Measurements from ENCODE around the gene AK3. TPM values are rescaled to one million over a fixed set of nuclear protein-coding genes. Genes with fewer than 3 reads are reported as not detected.
A peak's percentile ranks its signal among the peaks of the same experiment; 100 is the strongest.

Gene AK3
- total RNA-seq, 1 donor from 2014 or later, result 108 TPM

DNA sequence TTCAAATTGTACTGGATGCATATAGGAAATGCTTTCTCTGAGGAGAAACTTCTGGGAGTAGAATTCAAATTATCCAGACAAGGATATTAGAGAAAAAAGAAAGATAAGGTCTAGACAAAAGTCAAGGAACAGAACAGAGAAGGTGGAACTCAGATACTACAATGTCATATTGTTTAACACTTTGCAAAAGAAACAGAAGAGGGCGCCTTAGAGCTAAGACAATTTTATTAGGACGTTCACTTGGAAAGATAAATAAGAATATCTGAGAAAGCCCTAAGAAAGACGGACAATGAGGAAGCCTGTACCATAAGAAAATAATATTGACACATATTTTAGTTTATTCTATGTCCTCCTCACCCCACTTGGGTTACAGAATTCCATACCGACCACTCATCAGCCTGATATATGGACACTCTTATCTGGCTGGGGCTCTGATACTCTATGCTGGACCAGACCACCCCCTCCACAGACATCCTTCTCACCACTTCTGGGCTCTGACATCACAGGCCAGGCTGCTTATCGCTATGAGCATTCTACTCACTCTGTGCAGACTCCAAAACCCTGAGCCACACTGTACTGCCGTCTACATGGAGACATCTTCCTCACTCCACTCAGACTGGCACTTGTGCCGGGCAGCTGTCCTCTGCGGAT, 9.1 kb upstream of the AK3 start:
- DNase-seq (ENCODE audit: low spot score) (no peak), ATAC-seq (peak; percentile 62)

DNA sequence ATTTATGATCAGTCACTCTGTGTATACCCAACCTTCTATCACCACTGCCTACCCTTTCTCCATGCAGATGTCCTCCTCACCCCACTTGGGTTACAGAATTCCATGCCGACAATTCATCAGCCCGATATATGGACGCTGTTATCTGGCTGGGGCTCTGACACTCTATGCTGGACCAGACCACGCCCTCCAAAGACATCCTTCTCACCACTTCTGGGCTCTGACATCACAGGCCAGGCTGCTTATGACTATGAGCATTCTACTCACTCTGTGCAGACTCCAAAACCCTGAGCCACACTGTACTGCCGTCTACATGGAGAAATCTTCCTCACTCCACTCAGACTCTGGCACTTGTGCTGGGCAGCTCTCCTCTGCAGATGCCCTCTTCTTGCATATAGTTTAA, 7.6 kb upstream of the AK3 start:
- no peak for ATAC-seq
- DNase-seq (ENCODE audit: low spot score), result no peak

- no peak for DNase-seq (ENCODE audit: low spot score)
- no peak for ATAC-seq
These were observed 5.5 kb upstream of the AK3 start for GRCh38 chr9:4746278-4747030.

DNA sequence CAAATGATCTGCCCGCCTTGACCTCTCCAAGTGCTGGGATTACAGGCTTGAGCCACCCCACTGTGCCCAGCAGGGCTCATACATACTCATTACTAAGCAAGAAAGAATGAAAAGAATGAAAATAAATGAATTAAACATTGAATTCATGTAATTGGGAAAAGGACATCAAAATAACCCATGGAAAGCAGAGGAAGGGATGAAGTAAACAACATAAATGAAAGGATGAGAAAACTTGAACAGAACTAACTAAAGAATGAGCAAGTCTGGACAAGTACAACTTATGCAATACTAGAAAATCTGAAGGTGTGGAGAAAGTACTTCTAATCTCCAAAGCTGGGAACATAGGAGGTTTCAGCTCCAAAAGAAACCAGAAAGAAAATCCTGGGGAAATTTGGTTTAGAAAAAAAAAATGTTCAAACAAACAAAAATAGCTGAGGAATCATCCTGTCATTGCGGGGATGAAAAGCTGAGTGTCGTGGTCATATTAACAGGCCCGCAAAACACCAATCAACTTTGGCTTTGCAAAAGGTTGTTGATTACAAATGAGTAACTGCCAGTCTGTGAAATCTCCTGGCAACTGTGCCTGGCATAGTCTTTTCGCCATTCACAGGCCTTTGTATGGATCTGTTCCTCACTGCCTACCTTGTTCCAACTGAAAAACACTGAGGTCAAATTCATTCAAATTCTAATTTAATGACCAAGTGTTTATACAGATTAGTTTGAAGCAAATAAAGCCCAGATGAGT, 2.3 kb upstream of the AK3 start:
- ATAC-seq, result no peak

DNA sequence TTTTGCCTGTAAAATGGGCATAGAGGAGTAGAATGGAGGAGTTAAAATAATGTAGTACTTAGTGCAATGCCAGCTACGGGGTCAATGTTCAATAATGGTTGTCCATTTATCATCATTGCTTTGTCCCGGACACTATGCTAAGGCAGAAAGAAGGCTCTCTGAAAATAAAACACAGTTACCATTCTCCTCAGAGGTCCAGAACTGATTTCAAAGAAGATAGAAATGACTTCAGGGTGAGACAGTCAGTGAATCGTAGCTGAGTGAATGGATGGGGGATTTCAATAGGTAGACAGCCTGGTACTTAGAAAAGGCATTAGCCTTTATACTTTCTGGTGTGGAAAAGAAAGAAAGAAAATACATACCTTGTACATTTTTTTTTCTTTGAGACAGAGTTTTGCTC, 1.2 kb upstream of the AK3 start:
- DNase-seq (ENCODE audit: low spot score), result no peak
- no peak for ATAC-seq

More for the DNA sequence above, 2.3 kb upstream of the AK3 start:
- DNase-seq (ENCODE audit: low spot score), result no peak

DNA sequence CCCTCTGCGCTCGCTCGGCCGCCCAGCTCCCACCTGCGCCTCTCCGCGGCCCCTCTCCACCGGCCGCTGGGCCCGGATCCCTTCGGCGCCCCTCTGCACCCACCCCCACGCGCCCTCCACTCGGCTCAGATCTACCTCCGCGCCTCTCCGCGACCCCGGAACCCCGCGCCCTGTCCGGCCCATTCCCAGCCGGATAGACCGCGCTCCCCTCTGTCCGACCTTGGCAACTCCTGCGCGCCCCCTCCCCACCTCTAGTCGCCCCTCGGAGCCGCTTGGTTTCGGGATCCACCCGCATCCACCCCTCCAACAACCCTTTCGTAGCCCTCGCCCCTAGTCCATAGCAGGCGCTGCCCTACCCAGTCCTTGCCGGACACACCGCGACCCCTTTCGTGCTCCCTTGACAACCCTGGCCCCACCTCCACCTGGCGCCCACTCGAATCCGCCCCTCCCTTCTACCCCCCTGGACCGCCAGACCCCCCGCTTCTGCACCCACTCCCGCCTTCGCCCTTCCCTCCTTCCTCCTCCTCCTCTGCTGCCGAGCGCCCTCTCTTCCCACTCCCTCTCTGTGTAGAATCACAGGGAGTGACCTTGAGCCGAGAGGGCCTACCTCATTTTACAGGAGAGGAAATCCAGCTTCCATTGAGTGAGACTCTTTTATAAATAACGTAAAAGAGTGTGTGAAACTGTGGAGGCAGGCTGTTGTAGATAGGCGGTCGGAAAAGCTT, 525 bp upstream of the AK3 start:
- peak; percentile 44 for ATAC-seq
- peak; percentile 54 for DNase-seq (ENCODE audit: low spot score)

DNA sequence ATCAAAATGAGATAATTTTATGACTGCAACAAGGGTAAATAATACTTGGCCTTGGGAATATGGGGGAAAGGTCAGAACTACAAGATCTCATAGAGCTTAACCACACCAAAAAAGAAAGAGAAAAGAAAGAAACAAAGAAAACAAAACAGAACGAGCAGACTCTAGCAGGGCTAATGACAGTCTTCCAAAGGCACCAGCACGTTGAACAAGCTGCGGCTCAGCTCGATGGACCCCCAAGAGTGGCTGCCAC, 689 bp downstream of the AK3 start:
- DNase-seq (ENCODE audit: low spot score), result no peak
- ATAC-seq, result peak; percentile 6

DNA sequence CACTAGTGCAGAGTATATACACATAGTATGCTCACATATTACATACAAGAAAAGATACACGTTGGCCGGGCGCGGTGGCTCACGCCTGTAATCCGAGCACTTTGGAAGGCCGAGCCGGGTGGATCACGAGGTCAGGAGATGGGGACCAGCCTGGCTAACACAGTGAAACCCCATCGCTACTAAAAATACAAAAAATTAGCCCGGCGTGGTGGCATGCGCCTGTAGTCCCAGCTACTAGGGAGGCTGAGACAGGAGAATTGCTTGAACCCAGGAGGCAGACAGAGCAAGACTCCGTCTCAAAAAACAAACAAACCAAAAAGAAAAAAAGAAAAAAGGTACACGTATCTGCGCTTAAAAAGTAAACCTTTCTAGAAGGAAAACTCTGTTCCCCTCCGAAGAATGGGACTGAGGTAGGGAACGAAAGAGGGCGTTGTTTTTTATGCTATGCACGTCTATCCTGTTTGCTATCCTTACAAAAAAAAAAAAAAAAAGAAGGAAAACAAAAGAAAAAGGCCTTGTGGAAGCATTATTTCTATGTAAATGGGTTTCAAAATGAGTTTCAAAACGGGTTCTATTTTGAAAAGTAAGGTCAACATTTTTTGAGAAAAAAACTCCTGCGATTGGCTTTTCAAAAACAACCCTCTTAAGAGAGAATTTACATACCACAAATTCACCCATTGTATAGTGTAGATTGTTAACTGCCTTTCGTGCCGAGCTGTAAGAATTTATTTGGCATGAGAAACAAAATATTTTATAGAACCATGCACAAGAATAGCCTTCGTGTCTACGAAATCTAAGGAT, 1.2 kb downstream of the AK3 start:
- ATAC-seq (no peak), DNase-seq (ENCODE audit: low spot score) (peak; percentile 62)

- DNase-seq (ENCODE audit: low spot score) (peak; percentile 67), ATAC-seq (peak; percentile 32)
These were observed 2.0 kb downstream of the AK3 start for GRCh38 chr9:4738866-4739586.

- no peak for DNase-seq (ENCODE audit: low spot score)
- no peak for ATAC-seq
These were observed 6.9 kb downstream of the AK3 start for GRCh38 chr9:4734150-4734549.

- DNase-seq (ENCODE audit: low spot score) (no peak), ATAC-seq (no peak)
These were observed 8.1 kb downstream of the AK3 start for GRCh38 chr9:4732890-4733289.

GRCh38 chr9:4727593-4727992, 13.4 kb downstream of the AK3 start:
- no peak for ATAC-seq
- no peak for DNase-seq (ENCODE audit: low spot score)

GRCh38 chr9:4725706-4726442, 15.1 kb downstream of the AK3 start:
- ATAC-seq (no peak), DNase-seq (ENCODE audit: low spot score) (no peak)

- DNase-seq (ENCODE audit: low spot score), result no peak
- peak; percentile 18 for ATAC-seq
These were observed 19.3 kb downstream of the AK3 start for GRCh38 chr9:4721736-4722135.

DNA sequence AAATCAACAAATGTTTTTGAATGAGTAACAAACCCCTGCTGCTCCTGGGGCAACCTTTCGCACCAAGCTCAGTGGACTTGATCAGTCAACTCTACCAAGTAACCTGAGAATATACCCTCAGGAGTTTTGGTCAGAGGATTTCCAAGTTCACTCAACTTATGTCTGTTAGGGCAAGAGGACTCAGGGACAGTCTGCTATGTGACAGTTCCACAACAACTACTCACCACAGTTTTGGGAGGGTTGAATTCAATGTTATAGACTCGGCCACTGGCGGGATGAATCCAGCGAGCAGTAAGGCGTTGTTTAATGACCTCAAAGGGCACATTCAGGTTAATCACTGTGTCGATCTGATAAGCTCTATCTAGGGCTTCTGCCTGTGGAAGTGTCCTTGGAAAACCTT, 22.1 kb downstream of the AK3 start:
- no peak for DNase-seq (ENCODE audit: low spot score)
- no peak for ATAC-seq

DNA sequence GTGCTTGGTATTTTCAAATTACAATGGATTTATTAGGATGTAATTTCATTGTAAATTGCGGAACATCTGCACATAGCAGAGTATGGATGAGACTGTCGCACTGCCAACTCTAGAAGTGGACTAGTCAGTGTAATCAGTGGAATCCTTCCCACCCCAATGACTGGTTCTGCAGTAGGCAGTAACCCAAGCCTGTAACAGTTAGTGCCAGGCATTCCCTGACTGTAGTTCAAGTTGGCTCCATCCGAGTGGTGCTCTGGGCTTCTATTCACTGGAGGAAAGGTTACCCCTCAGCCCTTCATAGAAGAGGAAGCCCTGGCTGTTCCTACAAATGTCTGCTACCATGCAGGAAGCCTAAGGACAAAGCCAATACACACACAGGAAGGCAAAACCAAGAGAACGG, 23.2 kb downstream of the AK3 start:
- ATAC-seq, result no peak

DNA sequence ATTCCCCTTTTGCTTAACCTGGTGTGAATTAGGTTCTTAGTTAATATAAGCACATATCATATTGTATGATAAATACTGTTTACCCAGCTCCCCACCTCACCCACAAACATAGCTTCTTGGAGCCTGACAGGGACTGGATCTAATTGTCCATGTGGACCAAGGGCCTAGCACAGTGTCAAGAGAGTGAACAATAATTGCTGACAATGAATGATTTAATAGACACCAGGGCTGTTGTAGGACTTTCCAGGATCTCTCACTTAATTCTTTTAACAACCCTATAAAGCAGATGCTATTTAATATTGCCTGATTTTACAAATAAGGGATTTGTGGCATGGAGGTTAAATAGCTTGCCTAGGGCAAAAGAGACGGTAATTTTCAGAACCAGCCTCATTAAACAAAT, 24.8 kb downstream of the AK3 start:
- DNase-seq (ENCODE audit: low spot score) (no peak), ATAC-seq (no peak)

More for the DNA sequence above, 23.2 kb downstream of the AK3 start:
- no peak for DNase-seq (ENCODE audit: low spot score)

DNA sequence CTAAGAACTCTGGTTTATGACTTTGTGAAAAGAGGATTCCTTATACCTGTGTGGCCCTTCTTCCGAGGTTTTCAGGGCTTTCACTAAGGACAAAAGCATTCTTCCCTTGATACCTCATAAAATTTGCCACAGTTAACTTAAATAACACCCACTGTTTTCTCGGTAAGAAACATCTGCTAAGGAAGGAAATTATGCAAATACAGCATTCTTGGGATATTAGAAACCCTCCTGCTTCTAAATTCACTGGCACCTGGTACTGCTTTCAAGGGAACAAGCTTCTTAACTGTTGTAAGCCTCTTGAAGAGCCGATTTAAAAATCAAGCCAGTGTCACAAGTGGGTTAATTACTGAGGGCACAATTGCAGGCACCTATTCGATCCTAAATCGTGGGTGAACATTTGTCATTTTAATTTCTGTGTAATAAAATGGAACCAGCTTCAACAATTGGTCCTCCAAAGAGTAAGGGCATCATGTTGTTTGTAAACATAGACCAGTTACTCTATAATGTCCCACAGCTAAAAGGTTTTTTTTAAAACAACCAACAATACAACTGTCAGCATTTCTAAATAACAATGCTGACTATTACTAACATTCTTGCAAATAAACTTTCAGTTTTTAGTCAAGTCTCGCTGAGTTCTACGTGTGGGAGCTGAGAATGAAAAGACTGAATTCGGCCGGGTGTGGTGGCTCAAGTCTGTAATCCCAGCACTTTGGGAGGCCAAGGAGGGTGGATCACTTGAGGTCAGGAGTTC, 26.6 kb downstream of the AK3 start:
- no peak for DNase-seq (ENCODE audit: low spot score)
- ATAC-seq, result no peak

DNA sequence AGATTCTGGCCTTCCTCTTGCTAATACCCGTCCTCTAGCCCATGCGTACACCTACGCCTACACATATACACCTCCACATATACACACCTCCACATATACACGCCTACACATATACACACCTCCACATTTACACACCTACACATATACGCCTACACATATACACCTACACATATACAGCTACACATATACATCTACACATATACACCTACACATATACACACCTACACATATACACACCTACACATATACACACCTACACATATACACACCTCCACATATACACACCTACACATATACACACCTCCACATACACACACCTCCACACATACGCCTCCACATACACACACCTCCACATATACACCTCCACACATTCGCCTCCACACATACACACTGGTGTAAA, 27.2 kb downstream of the AK3 start:
- DNase-seq (ENCODE audit: low spot score), result no peak
- peak; percentile 38 for ATAC-seq
